ENCODE results near the gene PLGRKT. TPM values are rescaled to one million over a fixed set of nuclear protein-coding genes. Genes with fewer than 3 reads are reported as not detected.
A peak's percentile ranks its signal among the peaks of the same experiment; 100 is the strongest.

The PLGRKT gene
- total RNA-seq, 1 experiment from 2014 or later: 21.6 TPM

- no peak overlapping the region for H3K4me3 Mint-ChIP-seq (ENCODE audit: unreplicated experiment)
- H3K27ac Mint-ChIP-seq (ENCODE audit: low read depth, unreplicated experiment): no peak overlapping the region
- peaks cover 21% of the 10 kb centered on the region for H3K4me1 Mint-ChIP-seq (ENCODE audit: insufficient read depth, unreplicated experiment)
- H3K9me3 Mint-ChIP-seq (ENCODE audit: unreplicated experiment): no peaks in the 10 kb centered on the region
- no peaks in the 10 kb centered on the region for H3K27me3 Mint-ChIP-seq (ENCODE audit: insufficient read depth, unreplicated experiment)
- ChIA-PET POLR2A (no interaction called here), CTCF (interaction anchor here (0.6 kb wide), 1 partner anchor 407 kb away, joined by 3 read pairs; no protein-coding TSS in a partner anchor)
- no TSS peak for BruUV-seq (replicated peaks)
- no peak for DNase-seq (ENCODE audit: unreplicated experiment)
- no peak for TF ChIP-seq CTCF (IDR thresholded peaks at IDR 0.05; ENCODE audit: unreplicated experiment)
- H3K36me3 Mint-ChIP-seq (ENCODE audit: insufficient read depth, unreplicated experiment): no peaks in the 10 kb centered on the region
- intact Hi-C loops (cut with micrococcal nuclease): no loop called here
Measured at GRCh38 chr9:5392285-5392684, 45.4 kb downstream of the PLGRKT start.

DNA sequence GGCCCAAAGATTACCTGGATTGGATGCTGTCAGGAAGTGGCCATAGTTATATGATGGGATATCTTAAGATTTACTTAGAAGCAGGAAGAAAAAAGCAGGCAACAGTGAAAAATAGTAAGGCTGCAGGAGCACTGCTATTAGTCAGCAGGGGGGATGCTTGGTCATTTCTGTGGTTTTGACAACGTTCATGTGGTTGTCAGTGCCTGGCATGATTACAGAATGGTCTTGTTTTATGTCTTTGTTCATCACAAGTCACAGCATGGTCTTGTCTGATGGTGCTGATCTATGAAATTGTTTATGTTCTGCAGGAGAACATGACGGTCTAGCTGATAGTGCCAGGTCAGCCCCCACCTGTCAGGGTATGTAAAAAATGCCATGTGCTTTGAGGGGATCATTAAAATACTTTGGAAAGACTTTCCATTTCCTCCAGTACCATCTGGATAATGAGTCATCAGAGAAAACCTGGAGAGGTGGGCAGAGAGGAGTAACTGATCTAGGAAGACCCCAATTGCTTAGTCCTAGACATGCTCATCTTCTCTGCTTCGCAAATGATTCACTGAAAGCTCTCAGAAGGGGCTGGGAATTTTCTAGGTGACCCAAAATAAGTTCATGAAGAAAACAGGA is 48.5 kb downstream of the PLGRKT start:
- H3K4me1 Mint-ChIP-seq (ENCODE audit: insufficient read depth, unreplicated experiment): peaks cover 21% of the 10 kb centered on the region
- BruUV-seq (replicated peaks): no TSS peak
- intact Hi-C loops (cut with micrococcal nuclease): no loop called here
- DNase-seq (ENCODE audit: unreplicated experiment): peak; percentile 58
- no peaks in the 10 kb centered on the region for H3K36me3 Mint-ChIP-seq (ENCODE audit: insufficient read depth, unreplicated experiment)
- TF ChIP-seq CTCF (IDR thresholded peaks at IDR 0.05; ENCODE audit: unreplicated experiment): no peak
- ChIA-PET CTCF (interaction anchor here (0.7 kb wide), 1 partner anchor 42 kb away, joined by 5 read pairs; no protein-coding TSS in a partner anchor), POLR2A (no interaction called here)
- H3K4me3 Mint-ChIP-seq (ENCODE audit: unreplicated experiment): no peak overlapping the region
- H3K27ac Mint-ChIP-seq (ENCODE audit: low read depth, unreplicated experiment): no peak overlapping the region
- no peaks in the 10 kb centered on the region for H3K9me3 Mint-ChIP-seq (ENCODE audit: unreplicated experiment)
- H3K27me3 Mint-ChIP-seq (ENCODE audit: insufficient read depth, unreplicated experiment): no peaks in the 10 kb centered on the region

GRCh38 chr9:5388026-5388819 is 49.5 kb downstream of the PLGRKT start:
- no peak for DNase-seq (ENCODE audit: unreplicated experiment)
- H3K27ac Mint-ChIP-seq (ENCODE audit: low read depth, unreplicated experiment): no peak overlapping the region
- POLR2A ChIA-PET: interaction anchor here (0.6 kb wide), 1 partner anchor 216 kb away, joined by 3 read pairs; no protein-coding TSS in a partner anchor
- H3K36me3 Mint-ChIP-seq (ENCODE audit: insufficient read depth, unreplicated experiment): no peaks in the 10 kb centered on the region
- H3K9me3 Mint-ChIP-seq (ENCODE audit: unreplicated experiment): no peaks in the 10 kb centered on the region
- no peaks in the 10 kb centered on the region for H3K27me3 Mint-ChIP-seq (ENCODE audit: insufficient read depth, unreplicated experiment)
- H3K4me1 Mint-ChIP-seq (ENCODE audit: insufficient read depth, unreplicated experiment): peaks cover 21% of the 10 kb centered on the region
- no TSS peak for BruUV-seq (replicated peaks)
- TF ChIP-seq CTCF (IDR thresholded peaks at IDR 0.05; ENCODE audit: unreplicated experiment): no peak
- H3K4me3 Mint-ChIP-seq (ENCODE audit: unreplicated experiment): no peak overlapping the region
- CTCF ChIA-PET: no interaction called here
- intact Hi-C loops (cut with micrococcal nuclease): no loop called here

- Mint-ChIP-seq H3K27ac (ENCODE audit: low read depth, unreplicated experiment) (no peak overlapping the region), H3K4me3 (ENCODE audit: unreplicated experiment) (no peak overlapping the region), H3K9me3 (ENCODE audit: unreplicated experiment) (no peaks in the 10 kb centered on the region), H3K27me3 (ENCODE audit: insufficient read depth, unreplicated experiment) (no peaks in the 10 kb centered on the region), H3K4me1 (ENCODE audit: insufficient read depth, unreplicated experiment) (peaks cover 20% of the 10 kb centered on the region), H3K36me3 (ENCODE audit: insufficient read depth, unreplicated experiment) (peaks cover 6% of the 10 kb centered on the region)
- no peak for DNase-seq (ENCODE audit: unreplicated experiment)
- ChIA-PET POLR2A (no interaction called here), CTCF (no interaction called here)
- no peak for TF ChIP-seq CTCF (IDR thresholded peaks at IDR 0.05; ENCODE audit: unreplicated experiment)
- BruUV-seq (replicated peaks): no TSS peak
- intact Hi-C loops (cut with micrococcal nuclease): no loop called here
Measured at GRCh38 chr9:5384436-5384835, 53.3 kb downstream of the PLGRKT start.

Data from MCF 10A (cell line).